Myocyte (in vitro differentiated cells): ENCODE data around the gene FIBP. TPM values are rescaled to one million over a fixed set of nuclear protein-coding genes. Genes with fewer than 3 reads are reported as not detected.

Experiments used
- DNase-seq: peaks from one replicate; pipeline ENCODE4 v3.0.0-alpha.2; 2012; ENCODE audit warnings: low read depth
- total RNA-seq: library from RNA; depleted of rRNA; stranded (reverse); fragments of >200 nt; gene quantifications from 2 replicates; pipeline ENCODE4 v1.2.3, GENCODE V29; 2014

Gene FIBP
- total RNA-seq, 1 donor from 2014 or later = 92.4 TPM

DNA sequence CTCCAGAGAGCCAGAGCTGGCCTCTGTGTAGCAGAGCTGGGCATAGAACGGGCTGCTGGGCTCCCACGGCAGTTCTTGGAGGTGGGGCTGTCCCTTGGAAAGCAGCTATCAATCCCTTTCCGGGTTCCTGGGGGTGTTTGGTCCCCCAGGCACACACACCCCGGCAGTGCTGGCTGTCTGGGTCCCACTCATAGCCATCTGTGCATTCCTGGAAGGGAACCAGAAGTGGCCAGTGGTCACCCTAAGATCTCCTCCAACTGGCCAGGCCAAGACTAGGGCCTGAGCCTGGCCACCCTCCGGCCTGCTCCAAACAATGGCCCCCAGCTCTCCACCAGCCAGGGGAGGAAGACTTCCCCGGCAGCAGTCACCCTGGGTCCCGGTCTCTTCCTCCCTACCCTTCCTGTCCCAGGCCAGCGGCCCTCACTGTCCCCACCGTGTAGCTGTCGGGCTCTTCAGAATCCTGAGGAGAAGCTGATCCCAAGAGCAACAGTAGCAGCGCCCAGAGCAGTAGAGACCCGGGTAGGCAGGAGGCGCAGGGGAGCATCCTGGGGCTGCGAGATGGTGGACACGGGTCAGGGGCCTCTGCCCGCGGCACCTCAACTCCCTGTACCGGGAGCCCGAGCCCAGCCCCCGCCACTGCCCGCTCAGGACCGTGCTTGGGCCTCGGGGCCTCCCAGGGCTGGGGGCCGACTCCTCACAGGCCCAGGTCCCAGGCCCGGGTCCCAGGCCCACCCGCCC is 16.3 kb downstream of the FIBP start:
- DNase-seq = peak; percentile 64

DNA sequence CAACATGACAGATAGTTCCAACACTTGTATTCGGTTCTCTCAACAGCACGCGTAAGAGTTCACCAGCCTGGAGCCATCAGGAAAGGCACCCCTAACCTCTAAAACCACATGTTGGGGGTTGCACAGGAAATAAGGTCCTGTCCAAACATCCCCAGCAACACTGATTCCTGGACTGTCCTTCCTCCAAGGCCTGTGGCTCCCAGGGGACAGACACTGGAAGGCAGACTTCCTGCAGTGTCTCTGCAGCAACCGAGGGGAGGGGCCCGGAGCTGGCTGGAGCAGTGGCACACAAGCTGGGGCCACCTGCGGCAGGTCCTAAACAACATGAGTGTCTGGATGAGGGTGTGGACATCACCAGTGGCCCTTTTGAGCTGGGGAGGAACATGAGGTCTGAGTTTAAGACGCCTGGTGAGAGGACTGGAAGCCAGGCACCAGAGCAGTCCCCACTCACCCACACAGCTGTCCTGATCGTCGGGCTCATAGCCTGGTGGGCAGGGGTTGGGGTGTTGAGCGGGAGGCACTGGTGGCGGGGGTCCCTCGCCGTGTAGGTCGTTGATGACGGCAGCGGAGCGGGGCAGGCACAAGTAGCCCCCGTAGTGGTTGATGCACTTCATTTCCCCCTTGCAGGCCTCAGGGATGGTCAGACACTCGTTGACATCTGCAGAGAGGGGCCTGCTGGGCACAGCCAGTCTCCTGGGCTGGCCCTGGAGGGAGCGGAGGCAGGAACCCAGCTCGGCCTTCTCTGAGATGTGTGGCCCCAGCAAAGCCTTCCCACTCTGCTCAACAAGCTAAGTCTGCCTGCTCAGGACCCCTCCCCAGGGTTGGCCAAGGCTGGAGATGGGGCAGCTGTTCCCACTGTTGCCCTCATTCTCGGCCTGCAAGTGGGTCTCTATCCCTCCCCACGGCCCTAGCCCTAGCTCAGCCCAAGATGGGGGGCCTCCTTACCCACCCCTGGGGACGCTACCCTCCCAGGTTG is 17.3 kb downstream of the FIBP start:
- no peak for DNase-seq

DNA sequence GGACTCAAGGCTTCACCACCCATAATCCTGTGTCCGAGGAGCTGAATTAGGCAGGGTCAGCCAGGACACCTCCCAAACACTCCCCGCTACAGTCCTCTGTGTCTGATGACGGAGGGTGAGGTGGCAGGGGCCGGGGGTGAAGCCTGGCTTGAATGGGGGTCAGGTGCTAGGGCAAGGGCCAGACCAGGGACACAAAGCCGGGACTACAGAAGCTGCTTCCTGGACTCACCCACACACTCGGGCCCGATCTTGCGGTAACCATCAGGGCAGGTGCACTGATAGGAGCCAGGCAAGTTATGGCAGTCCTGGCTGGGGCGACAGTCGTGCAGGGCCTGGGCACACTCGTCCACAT is 18.0 kb downstream of the FIBP start:
- no peak for DNase-seq

DNA sequence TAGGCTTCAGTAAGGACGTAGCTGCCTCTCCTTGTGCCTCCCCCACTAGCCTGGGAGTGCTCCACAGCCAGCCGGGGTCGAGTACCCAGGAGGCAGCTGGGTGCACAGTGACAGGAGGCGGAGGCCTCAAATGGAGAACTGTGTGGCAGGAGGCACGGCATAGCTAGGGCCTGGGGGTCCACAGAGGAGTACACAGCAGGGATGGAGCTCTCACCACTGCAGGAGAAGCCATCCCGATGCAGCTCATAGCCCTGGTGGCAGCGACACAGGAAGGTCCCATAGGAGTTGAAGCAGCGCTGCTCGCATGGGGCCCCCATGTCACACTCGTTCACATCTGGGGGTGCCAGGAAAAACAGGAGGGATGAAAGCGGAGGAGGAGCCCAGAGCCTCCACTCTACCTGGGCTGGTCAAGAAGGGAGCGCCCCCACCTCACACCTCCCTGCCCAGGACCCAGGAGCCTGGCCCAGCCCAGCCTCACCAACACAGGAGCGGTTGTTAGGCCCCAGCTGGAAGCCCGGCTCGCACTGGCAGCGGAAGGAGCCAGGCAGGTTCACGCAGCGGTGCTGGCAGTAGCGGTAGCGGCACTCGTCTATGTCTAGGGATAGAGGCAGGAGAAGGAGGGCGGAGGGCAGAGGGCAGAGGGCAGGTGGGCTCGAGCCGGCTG is 18.5 kb downstream of the FIBP start:
- no peak for DNase-seq

DNA sequence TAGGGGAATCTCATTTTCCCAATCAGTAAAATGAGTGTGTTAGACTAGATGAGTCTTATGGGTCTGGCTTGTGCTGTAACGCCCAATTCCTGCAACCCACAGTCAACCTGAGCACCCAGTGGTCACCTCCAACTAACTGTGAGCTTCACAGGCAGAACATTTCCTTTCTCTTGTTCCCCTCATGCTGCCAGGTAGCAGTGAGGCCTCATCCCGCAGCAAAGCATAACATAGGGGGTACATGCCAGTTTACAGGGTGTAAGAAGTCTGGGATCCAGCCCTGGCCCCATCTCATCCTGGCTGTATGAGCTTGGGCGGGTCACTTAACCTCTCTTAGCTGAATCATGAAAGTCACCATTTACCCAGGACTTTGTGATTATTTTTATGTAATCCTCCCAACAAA is 19.4 kb downstream of the FIBP start:
- no peak for DNase-seq

DNA sequence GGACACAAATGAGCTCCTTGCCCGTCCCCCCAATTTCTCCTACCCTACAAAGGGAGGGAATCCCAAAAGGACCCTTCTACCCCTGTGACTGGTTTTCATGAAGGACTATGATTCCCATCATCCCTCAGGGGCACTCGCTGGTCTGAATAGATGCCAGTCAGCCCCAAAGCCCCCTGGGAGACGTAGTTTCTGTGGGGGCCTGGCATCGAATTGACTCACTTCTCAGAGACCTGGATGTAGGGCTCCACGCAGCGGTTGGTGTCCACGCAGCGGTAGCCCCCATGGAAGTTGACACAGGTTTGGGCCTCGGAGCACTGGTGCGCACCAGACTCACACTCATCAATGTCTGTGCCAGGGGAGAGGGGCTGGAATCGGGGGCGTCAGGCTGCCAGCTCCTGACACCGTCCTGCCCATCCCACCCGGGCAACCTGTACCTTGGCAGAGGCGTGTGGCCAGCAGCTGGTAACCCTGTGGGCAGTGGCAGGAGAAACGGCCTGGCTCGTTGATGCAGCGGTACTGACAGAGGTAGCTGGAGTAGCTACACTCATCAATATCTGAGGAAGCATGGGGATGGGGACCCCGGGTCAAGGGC is 20.1 kb downstream of the FIBP start:
- DNase-seq = no peak

DNA sequence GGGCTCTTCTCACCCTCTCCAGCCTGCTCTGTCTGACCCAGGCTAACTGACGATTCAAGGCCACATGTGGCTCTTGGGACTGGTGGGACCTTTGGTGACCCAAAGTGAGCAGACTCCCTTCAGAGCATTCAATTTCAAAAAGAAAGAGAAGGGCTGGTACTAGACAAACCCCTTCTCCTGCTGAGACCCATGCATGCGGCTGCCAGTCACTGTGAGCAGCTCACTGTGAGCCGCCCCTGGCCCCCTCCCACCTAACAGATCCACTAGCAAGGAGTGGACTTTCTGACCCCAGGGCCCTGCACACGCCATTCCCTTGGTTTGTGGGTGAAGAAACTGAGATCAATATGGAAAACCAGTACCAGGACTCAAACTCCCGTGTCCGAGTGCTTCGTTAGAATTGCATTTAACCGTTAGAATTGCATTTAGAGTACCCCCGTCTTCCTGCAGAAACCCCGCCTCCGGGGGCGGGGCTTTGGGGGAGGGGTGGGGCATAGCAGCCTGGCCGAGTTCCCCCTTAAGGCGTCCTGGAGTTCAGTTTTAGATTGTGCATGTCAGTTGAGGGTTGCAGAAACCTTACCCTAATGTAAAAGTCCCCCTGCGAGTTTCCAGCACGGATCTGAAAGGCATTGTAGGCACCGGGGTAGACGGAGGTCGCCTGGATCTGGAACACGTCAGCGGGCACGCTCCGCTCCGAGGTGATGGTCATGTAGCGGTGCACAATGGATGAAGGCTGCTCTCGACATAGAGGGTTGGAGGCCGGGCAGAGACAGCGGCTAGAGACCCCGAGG is 20.8 kb downstream of the FIBP start:
- no peak for DNase-seq

DNA sequence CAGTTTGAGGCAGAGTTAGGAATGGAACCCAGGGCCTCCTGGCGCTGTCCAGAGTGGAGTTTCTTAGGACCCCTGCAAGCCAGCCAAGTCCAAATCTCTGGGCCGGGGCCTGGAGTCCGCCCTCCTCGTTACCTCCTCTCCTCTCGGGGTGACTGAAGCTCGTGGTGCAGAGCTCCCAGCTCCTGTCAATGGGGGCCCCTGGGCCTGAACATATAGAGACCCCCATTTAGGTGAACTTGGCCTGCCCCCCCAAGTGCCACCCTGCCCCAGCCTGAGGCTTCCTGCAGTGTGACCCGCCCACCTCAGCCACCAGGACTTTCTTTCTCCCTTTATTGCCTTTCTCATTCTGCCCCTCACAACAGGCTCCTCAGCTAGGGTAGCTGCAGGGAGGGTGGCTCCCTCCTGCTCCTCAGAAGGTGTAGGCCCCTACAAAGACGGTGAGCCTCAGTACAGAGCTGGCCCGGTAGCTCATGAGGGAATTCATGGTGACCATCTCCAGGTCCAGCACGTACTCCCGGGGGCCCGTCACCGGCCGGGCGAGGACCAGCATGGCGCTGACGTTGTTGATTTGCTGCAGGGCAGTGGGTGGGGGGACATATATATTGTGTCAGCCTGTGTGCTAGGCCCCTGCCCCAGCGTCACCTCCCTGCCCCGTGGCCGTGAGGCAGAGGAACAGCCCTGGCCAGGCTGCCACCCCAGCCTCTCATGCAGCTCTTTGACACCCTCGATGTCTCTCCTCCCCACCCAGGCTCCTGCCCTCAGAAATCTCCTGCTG is 21.6 kb downstream of the FIBP start:
- no peak for DNase-seq

DNA sequence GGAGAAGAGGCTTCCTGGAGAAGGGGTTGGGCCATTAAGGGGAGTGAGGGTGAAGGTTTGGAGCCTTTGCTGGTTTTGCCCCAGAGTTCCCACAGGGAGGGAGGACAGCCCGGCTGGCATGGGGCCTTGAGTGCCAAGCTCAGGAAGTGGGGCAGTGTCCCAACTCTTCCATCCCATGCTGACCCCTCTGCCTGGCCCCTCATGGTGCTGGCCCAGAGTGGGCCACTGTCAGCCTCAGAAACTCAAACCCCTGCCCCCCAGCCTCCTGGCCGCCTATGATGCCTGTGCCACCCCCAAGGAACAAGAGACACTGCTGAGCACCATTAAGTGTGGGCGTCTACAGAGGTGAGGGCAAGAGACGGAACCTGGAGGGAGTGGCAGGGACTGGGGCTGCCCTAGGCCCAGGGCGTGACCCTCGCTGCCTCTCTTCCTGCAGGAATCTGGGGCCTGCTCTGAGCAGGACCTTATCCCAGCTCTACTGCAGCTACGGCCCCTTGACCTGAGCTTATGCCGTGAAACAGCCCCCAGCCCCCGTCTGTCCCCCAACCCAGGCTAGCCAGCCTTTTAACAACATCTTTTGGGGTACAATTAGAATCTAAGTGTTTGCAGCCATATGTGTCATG is 22.6 kb downstream of the FIBP start:
- DNase-seq = no peak

DNA sequence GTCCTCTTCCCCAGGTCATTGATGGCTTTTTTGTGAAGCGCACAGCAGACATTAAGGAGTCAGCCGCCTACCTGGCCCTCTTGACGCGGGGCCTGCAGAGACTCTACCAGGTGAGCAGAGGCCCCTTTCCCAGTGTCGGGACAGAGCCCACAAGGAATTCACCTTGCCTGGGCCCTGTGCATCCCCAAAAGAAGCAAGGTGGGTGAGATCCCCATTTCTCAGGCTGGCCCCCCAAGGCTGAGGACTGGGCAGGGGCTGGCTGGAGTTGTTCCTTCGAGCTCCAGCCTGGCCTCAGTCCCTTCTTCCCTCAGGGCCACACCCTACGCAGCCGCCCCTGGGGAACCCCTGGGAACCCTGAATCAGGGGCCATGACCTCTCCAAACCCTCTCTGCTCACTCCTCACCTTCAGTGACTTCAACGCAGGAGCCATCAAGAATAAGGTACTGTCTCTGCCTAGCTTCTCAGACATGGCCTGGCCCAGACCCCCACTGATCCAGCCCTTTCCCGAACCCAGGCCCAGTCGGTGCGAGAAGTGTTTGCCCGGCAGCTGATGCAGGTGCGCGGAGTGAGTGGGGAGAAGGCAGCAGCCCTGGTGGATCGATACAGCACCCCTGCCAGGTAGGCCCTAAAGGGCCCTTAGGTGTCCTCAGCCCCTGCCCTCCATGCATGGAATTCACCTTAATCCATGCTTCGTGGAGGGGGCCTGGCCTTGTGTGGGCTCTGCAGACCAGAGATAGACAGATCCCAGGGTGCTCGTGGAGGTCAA is 23.4 kb downstream of the FIBP start:
- DNase-seq = no peak

DNA sequence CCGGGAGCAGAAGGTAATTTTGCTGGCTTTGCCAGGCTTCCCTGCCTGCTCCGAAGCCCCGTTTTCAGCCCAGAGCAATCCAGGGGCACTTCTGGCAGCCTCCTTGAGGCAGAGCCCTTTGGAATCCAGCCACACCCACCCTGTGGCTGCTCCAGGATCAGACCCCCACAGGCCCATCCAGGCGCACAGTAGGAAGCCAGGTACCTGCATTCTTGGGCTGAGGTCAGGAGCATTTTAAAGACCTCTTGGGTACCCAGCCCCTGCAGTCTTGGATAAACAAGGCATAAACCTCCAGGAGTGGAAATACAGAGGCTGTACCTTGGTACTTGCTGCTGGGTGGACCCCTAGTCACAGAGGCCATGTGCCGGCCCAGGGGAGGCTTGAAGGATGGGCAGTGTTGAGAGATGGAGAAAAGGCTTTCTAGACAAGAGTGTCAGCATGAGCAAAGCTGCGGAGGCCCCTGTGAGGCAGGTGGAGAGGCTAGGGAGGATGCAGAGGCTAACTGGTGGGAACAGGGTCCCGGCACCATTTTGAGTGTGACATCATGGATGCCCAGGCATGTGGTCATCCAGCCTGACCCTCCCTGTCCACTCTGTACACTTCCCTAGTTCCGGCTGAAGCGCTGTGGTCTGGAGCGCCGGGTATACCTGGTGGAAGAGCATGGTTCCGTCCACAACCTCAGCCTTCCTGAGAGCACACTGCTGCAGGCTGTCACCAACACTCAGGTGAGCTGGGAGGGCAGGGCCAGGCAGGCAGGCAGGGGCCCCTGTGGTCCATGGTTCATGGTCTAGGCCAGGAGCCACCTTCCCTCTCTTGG is 24.2 kb downstream of the FIBP start:
- DNase-seq = no peak

DNA sequence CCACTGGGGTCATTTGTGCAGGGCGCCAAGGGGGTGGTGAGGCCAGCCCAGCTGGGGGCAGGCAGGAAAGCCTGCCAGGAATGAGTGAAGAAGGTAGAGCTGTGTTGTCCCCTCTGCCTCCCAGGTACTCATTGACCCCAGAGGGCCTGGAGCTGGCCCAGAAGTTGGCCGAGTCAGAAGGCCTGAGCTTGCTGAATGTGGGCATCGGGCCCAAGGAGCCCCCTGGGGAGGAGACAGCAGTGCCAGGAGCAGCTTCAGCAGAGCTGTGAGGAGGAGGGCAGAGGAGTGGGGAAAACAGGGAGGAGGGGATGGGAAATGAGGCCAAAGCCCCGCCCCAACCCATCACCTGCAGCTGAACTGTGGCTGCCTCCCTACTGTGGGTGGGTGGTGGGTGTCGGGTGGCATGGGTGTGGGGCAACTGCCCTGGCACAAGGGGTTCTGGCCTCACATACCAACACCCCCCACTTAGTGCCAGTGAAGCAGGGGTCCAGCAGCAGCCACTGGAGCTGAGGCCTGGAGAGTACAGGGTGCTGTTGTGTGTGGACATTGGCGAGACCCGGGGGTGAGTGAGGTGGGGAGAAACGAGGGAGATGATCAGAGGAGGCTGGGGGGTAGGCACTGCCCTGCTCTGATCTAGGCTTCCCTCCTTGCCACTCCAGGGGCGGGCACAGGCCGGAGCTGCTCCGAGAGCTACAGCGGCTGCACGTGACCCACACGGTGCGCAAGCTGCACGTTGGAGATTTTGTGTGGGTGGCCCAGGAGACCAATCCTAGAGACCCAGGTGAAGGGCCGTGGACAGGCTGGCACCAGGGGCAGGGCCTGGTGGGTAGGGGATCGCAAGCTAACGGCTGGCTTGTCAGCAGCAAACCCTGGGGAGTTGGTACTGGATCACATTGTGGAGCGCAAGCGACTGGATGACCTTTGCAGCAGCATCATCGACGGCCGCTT is 25.1 kb downstream of the FIBP start:
- no peak for DNase-seq

DNA sequence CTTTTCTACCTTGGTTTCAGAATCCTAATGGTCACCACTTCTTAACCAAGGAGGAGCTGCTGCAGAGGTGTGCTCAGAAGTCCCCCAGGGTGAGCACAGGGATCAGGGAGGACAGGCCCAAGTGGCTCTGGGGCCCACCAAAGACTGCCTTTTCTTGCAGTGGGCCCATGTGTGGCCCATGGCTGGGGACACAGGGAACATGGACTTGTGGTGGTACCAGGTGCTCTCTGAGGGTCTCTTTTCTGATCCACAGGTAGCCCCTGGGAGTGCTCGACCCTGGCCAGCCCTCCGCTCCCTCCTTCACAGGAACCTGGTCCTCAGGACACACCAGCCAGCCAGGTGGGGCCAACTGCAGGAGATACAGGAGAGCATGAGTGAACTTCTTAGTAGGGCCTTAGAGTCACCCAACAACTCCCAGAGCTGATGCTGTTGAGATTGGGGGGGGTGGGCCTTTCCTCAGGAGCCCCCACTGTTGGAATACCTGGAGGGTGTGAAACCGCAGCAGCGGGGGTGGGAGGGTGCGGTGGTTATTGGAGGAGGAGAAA is 26.0 kb downstream of the FIBP start:
- DNase-seq = no peak

DNA sequence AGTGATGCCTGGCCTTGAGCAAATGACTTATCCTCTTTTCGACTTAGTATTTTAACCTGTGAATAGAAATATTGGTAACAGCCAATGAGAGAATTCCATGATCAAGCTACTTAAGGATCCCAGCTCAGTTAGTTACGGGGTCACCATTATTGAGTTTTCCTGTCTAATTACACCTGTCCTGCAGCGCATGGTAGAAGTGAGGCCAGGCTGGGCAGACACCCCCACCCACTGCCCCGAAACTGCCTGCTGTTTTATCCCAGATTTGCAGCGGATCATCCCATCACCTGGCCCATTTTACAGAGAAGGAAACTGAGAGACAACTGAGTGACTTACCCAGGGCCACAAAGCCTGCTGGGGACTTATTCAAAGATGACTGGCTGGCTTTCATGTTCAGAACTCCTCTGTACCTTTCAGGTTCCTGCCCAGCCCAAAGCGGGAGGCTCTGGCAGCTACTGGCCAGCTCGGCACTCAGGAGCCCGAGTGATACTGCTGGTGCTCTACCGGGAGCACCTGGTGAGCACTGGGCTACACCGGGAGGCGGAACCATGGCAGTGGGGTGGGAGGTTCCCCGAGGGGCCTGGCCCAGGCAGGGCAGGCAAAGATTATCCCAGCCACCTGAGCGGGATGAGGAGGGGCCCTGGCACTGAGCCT is 26.6 kb downstream of the FIBP start:
- DNase-seq = no peak

DNA sequence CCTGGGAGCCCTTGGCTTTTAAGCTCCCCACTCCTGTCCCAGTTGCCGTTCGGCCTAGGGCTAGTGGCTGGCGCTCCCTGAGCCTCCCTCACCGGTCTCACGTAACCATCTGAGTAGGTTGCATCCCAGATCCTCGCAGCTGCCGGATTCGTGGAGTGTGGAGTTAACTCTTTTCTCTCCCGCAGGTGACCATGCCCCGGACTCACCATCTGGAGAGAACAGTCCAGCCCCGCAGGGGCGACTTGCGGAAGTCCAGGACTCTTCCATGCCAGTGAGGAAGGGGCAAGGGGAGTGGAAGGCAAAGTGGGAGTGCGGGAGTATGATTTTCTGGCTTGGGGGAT is 27.1 kb downstream of the FIBP start:
- peak; percentile 22 for DNase-seq
